Pancreas (tissue), 10 donors: Measurements from ENCODE around the gene IRF3. TPM values are rescaled to one million over a fixed set of nuclear protein-coding genes. Genes with fewer than 3 reads are reported as not detected.

Experiments used
- ATAC-seq, 4 donors: fragments of 200-7000 bp; cut with Tn5 transposase; one replicate each; pipeline versions ENCODE4 v1.8.0 to v1.9.1; 2020; ENCODE audit warnings: mild to moderate bottlenecking in 4 of 4, moderate library complexity in 4 of 4
- DNase-seq, 6 donors: peaks; one replicate each; pipeline ENCODE4 v3.0.0-alpha.2; 2020
- FAIRE-seq: peaks from 2 replicates; lab custom pipeline; 2012; peaks lifted over from hg19 to GRCh38; lab: Jason Lieb, UNC
- H3K27ac ChIP-seq, 4 donors: fragments of 200-600 bp; sonication (generic); 1 replicate in 3 of 4; 2 replicates in 1 of 4; pipeline versions ENCODE4 v1.5.0 to v1.8.0; 2020
- H3K27me3 ChIP-seq, 4 donors: fragments of 200-600 bp; one replicate each; pipeline ENCODE4 v1.8.0; 2021
- H3K36me3 ChIP-seq, 3 donors: fragments of 200-600 bp; sonication (generic) in 1 of 3; one replicate each; pipeline versions ENCODE4 v1.5.0 to v1.8.0; 2020 to 2021
- H3K4me1 ChIP-seq, 3 donors: fragments of 200-600 bp; one replicate each; pipeline ENCODE4 v1.8.0; 2021
- H3K4me3 ChIP-seq, 4 donors: fragments of 200-600 bp; sonication (generic) in 2 of 4; one replicate each; pipeline versions ENCODE4 v1.5.0 to v1.8.0; 2020 to 2021
- H3K9me3 ChIP-seq, 4 donors: fragments of 200-600 bp; one replicate each; pipeline ENCODE4 v1.8.0; 2021
- WGBS, 2 donors: extraction: QIAGEN DNeasy Blood & Tissue Kit; methylation state at CpG; one replicate each; pipeline ENCODE4 v1.1.7; 2013; 5-methylcytosine and 5-hydroxymethylcytosine counted together
- intact Hi-C, 3 donors: fragments of 100-400 bp; cut with DNase I; formaldehyde crosslinking; loops; one replicate each; pipeline versions ENCODE4 v1.11.1 to v1.14.2; 2022
- polyA plus RNA-seq, 2 donors: library from polyadenylated mRNA; stranded (reverse); fragments of 200-250 nt; gene quantifications; one replicate each; pipeline ENCODE4 v1.2.3, GENCODE V29; 2013
- total RNA-seq, 6 donors: library from RNA; stranded (reverse); fragmentation: NEBNext Ultra II Directional in 4 of 6; extraction: Animal tissue kit (Norgen Biotek cat#: 25700) in 4 of 6; gene quantifications; one replicate each; pipeline versions ENCODE4 v1.2.1 to v1.2.4, GENCODE V29; 2021 to 2023
- TF ChIP-seq, protein P1 (sequence below), 4 donors: fragments of 200-600 bp; sonication (generic) in 3 of 4; IDR thresholded peaks; one replicate each; pipeline versions ENCODE4 v1.5.0 to v1.8.0; 2021; ENCODE audit warnings: antibody characterized with exemption in 4 of 4
- donor health status: healthy with polysubstance abuse.
- donor health status: DM: no; HTN: no; CAD: no; lungs with moderate emphysema.
- donor health status: DM: no; HTN: no; CAD: no.
- donor health status: control.
- donor health status: control.
- donor health status: Bipolar disorder and iron deficiency.
- donor health status: DM: yes; HTN: yes; CAD: no.
- donor health status: DM: no; HTN: no; CAD: no.
- donor health status: DM: no; HTN: no; CAD: no.
- donor health status: DM: yes; HTN: yes; CAD: no.

Gene IRF3
- total and polyA plus RNA-seq, 8 donors = 34.4 to 289 (median 45.1) TPM

DNA sequence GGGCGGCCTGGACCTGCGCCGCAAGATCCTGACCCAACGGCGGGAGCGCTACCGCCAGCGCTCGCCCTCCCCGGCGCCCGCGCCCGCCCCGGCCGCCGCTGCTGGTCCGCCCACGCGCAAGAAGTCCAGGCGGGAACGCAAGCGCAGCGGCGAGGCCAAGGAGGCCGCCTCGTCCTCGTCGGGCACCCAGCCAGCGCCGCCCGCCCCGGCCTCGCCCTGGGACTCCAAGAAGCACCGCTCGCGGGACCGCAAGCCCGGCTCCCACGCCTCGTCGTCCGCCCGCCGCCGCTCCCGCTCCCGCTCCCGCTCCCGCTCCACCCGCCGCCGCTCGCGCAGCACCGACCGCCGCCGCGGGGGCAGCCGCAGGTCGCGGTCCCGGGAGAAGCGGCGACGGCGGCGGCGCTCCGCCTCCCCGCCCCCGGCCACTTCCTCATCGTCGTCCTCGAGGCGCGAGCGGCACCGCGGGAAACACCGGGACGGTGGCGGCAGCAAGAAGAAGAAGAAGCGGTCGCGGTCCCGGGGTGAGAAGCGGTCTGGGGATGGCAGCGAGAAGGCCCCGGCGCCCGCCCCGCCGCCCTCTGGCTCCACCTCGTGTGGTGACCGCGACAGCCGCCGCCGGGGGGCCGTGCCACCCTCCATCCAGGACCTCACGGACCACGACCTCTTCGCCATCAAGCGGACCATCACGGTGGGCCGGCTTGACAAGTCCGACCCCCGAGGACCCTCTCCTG, 13.7 kb downstream of the IRF3 start:
- FAIRE-seq = no peak
- DNase-seq = no peak
- Histone ChIP-seq H3K9me3 (no peaks in the 10 kb centered on the region), H3K36me3 (peaks cover 0 to 46% (median 19%) of the 10 kb centered on the region in 3 donors), H3K27me3 (no peaks in the 10 kb centered on the region), H3K4me1 (no peaks in the 10 kb centered on the region), H3K4me3 (no peak overlapping the region), H3K27ac (no peak overlapping the region)
- WGBS, 2 donors = 95% methylated on average over 80 to 110 of the region's 110 CpGs
- TF ChIP-seq, protein P1, sequence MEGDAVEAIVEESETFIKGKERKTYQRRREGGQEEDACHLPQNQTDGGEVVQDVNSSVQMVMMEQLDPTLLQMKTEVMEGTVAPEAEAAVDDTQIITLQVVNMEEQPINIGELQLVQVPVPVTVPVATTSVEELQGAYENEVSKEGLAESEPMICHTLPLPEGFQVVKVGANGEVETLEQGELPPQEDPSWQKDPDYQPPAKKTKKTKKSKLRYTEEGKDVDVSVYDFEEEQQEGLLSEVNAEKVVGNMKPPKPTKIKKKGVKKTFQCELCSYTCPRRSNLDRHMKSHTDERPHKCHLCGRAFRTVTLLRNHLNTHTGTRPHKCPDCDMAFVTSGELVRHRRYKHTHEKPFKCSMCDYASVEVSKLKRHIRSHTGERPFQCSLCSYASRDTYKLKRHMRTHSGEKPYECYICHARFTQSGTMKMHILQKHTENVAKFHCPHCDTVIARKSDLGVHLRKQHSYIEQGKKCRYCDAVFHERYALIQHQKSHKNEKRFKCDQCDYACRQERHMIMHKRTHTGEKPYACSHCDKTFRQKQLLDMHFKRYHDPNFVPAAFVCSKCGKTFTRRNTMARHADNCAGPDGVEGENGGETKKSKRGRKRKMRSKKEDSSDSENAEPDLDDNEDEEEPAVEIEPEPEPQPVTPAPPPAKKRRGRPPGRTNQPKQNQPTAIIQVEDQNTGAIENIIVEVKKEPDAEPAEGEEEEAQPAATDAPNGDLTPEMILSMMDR (IDR thresholded peaks at IDR 0.05) = no peak
- intact Hi-C loops = no loop called here
- no peak for ATAC-seq

DNA sequence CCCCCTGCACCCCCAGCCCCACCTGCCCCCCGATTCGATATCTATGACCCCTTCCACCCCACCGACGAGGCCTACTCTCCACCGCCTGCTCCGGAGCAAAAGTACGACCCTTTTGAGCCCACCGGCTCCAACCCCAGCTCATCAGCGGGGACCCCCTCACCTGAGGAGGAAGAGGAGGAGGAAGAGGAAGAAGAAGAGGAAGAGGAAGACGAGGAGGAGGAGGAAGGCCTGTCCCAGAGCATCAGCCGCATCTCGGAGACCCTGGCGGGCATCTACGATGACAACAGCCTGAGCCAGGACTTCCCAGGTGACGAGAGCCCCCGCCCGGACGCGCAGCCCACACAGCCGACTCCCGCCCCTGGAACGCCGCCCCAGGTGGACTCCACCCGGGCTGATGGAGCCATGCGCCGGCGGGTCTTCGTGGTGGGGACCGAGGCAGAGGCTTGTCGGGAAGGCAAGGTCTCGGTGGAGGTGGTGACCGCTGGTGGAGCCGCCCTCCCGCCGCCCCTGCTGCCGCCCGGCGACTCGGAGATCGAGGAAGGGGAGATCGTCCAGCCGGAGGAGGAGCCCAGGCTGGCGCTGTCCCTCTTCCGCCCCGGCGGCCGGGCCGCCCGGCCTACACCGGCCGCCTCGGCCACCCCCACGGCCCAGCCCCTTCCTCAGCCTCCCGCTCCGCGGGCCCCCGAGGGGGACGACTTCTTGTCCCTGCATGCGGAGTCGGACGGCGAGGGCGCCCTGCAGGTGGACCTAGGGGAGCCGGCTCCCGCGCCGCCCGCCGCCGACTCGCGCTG, 14.4 kb downstream of the IRF3 start:
- H3K9me3 ChIP-seq = no peaks in the 10 kb centered on the region
- TF ChIP-seq, protein P1 (IDR thresholded peaks at IDR 0.05) = no peak
- intact Hi-C loops = no loop called here
- FAIRE-seq (no peak), ATAC-seq (no peak), DNase-seq (peak in 1 of 6 donors; percentile 33)
- WGBS, 2 donors = 95% methylated on average over 51 to 72 of the region's 72 CpGs
- peaks cover 0 to 50% (median 25%) of the 10 kb centered on the region in 3 donors for H3K36me3 ChIP-seq
- H3K27me3 ChIP-seq = no peaks in the 10 kb centered on the region
- H3K27ac ChIP-seq = no peak overlapping the region
- H3K4me1 ChIP-seq = no peaks in the 10 kb centered on the region
- H3K4me3 ChIP-seq = no peak overlapping the region

DNA sequence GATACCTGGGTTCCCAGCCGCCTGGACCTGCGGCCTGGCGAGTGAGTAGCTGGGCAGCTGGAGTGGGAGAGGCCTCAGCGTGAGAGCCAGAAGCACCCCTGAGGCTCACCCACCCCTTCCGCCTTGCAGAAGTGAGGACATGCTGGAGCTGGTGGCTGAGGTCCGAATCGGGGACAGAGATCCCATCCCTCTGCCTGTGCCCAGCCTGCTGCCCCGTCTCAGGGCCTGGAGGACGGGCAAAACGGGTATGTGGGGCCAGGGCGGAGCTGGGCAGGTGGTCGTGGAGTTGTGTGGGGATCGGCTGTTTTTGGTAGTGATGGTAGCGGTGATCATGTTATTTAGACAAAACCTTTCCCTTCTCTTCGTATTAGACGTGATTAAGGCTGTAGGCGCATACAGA, 19.1 kb downstream of the IRF3 start:
- Histone ChIP-seq H3K27me3 (no peaks in the 10 kb centered on the region), H3K9me3 (no peaks in the 10 kb centered on the region), H3K36me3 (peaks cover 0 to 18% (median 8%) of the 10 kb centered on the region in 3 donors), H3K4me3 (no peak overlapping the region), H3K27ac (no peak overlapping the region), H3K4me1 (peaks cover 5 to 14% (median 8%) of the 10 kb centered on the region in 3 donors)
- TF ChIP-seq, protein P1 (IDR thresholded peaks at IDR 0.05) = no peak
- intact Hi-C loops = no loop called here
- FAIRE-seq = no peak
- WGBS, 2 donors = 89 to 92% methylated on average over 17 of the region's 17 CpGs
- DNase-seq = peak in 1 of 6 donors; percentile 54
- ATAC-seq = no peak

DNA sequence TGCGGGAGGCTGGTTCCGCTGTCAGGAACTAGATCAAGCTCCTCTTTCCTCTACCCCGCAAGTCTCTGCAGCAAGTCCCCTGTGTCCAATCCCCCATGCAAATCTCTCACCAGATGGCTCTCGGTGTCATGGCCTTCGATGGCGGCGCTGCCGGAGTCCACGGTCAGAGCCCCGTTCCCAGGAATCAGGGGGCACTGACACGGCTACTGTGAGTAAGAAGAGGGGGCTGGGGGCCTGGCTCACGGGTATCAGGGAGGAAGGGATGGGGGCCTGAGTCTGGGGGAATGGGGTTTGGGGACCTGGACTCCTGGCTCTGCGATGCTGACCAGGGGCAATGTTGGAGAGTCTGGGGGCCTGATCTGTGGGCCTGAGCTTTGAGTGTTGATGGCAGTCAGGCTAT, 19.7 kb downstream of the IRF3 start:
- no peak overlapping the region for H3K27ac ChIP-seq
- intact Hi-C loops = no loop called here
- H3K36me3 ChIP-seq = peaks cover 0 to 12% (median 8%) of the 10 kb centered on the region in 3 donors
- no peak for ATAC-seq
- 91 to 96% methylated on average over 13 of the region's 13 CpGs for WGBS, 2 donors
- peaks cover 5 to 14% (median 8%) of the 10 kb centered on the region in 3 donors for H3K4me1 ChIP-seq
- TF ChIP-seq, protein P1 (IDR thresholded peaks at IDR 0.05) = no peak
- H3K4me3 ChIP-seq = no peak overlapping the region
- H3K9me3 ChIP-seq = no peaks in the 10 kb centered on the region
- peak in 1 of 6 donors; percentile 62 for DNase-seq
- no peak for FAIRE-seq
- H3K27me3 ChIP-seq = no peaks in the 10 kb centered on the region
